Measurements from ENCODE around the gene PDPR. TPM values are rescaled to one million over a fixed set of nuclear protein-coding genes. Genes with fewer than 3 reads are reported as not detected.
"Not testable (repeated sequence)": the region's sequence is repeated elsewhere in the genome, so short reads cannot be mapped to it uniquely, and the experiment has no call there.

The PDPR gene
- 15.4 and 23.8 TPM in 2 replicates for total RNA-seq

- peak; percentile 61 for DNase-seq (ENCODE audit: low read depth, low spot score)
Measured at GRCh38 chr16:70113982-70114826, at the start of gene PDPR. Gene PDPR (plus strand): TSS chr16:70114332. CDS start chr16:70120493, 6,161 bp downstream.

DNA sequence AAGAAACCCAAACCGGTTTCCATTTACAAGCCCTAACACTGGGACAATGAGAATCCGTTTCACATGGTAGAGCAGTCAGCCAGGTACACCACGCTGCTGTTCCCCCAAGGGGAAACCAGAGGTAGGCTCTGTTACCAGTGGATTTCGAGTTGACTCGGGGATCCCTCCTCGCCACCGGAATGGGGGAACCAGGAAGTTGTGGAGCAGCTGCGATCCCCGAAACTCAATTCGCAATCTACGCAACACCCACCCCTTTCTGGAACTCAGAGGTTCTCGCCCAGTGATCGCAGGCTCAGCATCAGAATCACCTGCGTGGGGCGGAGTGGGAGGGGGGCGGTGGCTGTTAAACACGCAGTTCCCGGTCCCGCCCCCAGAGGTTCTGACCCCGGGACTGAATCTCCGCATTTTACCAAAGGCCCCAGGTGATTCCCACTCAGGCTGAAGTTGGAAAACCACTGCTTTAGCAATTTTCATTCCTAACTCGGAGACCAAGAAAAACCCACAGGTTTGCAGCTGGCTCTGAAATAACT, 49.2 kb upstream of the PDPR start:
- DNase-seq (ENCODE audit: low read depth, low spot score), result not testable (repeated sequence)

- DNase-seq (ENCODE audit: low read depth, low spot score), result not testable (repeated sequence)
Measured at GRCh38 chr16:70065376-70065745, 48.8 kb upstream of the PDPR start.

DNA sequence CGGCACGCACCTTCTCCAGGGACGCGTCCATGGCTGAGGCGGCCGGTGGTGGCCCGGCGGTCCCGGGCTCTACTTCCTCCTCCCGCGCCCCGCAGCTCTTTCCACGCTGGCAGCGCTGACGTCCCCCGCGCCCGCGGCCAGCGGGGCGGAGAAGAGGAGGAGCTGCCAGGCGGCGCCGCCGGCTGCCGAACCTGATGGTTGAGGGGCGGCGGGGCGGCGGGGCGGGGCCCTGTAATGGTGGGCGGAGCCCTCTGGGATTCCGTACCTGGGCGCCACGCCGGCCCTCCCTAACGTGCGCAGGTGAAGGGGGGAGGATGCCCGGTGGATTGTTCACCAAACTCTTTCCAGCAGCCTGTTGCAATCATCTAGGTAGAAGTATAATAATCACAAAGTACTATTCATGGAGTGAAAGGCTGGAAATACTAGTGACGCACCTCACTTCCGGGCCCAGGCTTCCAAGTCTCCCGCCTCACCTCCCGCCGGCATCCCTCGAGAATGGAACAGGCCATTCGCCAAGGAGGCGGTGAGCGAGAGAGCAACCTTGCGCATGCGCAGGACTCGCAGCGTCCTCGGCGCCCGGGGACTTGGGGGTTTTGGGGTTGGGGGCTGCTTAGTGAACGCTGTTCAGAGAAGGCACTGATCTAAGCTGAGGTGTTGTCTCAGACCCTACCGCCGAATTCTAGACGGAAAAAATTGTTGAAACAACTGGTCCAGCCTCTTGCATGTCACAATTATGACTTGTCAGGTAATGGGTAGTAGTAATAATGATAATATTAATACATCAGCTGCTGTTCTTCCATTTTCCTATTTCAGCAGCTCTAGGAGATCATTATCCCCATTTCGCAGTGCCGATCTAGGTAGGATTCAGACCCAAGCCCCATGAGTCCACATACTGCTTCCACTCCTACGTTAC, 48.1 kb upstream of the PDPR start:
- not testable (repeated sequence) for DNase-seq (ENCODE audit: low read depth, low spot score)

- DNase-seq (ENCODE audit: low read depth, low spot score), result not testable (repeated sequence)
Measured at GRCh38 chr16:70066751-70067150, 47.4 kb upstream of the PDPR start.

GRCh38 chr16:70079081-70079480, 35.1 kb upstream of the PDPR start:
- not testable (repeated sequence) for DNase-seq (ENCODE audit: low read depth, low spot score)

- DNase-seq (ENCODE audit: low read depth, low spot score), result not testable (repeated sequence)
Measured at GRCh38 chr16:70081219-70081618, 32.9 kb upstream of the PDPR start.

DNA sequence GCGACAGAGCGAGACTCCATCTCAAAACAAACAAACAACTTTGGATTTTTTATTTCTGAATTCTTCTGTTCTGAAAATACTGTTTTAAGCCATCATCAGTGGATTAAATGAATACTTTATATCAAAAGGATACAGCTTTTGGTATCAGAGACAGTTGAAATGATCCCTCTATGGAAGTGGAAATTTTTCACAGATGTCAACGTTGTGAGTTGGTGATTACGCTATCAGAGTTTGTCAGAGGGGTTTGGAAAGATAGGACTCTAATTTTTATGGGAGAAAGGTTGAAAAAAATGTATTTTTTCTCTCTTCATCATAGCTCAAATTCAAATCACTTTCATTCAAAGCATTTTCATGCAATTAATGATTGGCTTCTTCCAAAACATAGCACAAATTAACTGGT, 30.2 kb upstream of the PDPR start:
- DNase-seq (ENCODE audit: low read depth, low spot score), result not testable (repeated sequence)

DNA sequence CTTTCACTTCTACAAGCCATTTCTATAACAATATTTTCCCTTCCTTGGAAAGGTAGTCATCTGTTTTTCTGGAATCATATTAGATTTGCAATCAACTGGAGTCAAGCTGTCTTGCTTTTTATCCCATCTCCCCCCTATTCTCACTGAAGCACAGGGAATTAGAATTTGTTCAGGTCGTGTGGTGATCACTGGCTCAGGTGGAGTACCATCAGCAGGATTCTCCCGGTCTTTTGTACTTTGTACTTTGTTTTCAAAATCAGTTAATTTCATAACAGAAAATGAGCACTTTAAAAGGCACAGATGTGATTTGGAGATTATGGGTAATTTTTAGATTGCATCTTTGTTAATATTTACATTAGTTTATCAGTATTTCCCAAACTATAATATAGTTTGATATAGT, 26.0 kb upstream of the PDPR start:
- DNase-seq (ENCODE audit: low read depth, low spot score), result not testable (repeated sequence)

DNA sequence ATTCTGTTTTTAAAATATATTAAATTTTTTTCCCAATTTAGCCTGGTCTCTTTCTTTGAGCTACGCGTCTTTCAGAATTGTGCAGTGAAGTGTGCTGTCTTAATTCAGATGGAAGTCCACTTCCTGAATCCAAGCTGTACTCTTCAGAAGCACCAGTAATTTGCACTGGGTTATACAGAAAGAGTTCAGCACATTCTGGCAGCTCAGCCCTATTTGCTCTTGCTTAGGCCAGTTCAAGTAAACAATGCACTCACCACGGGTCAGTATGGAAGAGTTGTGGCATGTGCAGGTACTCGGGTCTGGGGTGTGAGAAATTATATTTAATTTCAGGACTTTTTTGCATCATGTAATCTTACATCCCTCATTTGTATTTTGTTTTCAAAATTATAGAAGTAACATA, 25.3 kb upstream of the PDPR start:
- DNase-seq (ENCODE audit: low read depth, low spot score), result not testable (repeated sequence)

GRCh38 chr16:70089289-70089688, 24.8 kb upstream of the PDPR start:
- DNase-seq (ENCODE audit: low read depth, low spot score), result not testable (repeated sequence)

DNA sequence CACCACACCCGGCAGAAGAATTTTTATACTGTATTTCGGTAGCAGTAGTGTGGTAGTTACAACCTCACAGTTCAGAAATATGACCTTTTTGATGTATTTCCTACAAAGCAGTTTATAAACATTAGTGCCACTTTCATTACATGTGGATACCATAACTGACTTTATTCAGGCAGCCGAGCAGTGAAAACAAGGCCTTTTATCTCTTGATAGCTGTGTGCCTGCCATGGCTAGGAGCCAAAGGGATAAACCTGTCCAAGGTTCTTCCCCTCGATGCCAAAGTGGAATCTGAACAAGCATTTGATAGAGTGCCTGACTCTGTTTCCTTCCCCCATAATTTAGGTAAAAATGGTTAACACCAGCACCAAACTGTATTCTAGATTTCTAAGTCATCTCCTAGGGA, 23.0 kb upstream of the PDPR start:
- not testable (repeated sequence) for DNase-seq (ENCODE audit: low read depth, low spot score)

- not testable (repeated sequence) for DNase-seq (ENCODE audit: low read depth, low spot score)
Measured at GRCh38 chr16:70094096-70094495, 20.0 kb upstream of the PDPR start.

DNA sequence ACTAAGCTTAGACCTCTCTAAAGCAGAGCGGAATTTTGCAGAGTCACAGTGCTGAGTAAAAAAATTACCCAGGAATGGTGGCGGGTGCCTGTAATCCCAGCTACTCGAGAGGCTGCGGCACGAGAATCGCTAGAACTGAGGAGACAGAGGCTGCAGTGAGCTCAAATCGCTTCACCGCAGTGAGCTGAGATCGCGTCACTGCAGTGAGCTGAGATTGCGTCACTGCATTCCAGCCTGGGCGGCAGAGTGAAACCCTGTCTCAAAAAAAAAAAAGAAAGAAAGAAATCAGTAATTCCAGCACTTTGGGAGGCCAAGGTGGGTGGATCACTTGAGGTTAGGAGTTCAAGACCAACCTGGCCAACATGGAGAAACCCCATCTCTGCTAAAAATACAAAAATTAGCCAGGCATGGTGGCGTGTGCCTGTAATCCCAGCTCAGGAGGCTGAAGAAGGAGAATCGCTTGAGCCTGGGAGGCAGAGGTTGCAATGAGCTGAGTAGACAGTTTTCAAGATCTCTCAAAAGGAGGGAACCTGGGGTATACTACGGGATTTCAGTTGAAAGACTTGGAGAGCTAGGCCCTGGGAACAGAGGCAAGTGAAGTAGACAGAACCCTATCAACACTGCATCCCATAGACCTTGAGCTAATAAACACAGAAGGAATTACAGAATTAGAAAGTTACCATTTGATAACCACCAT, 4.4 kb upstream of the PDPR start:
- not testable (repeated sequence) for DNase-seq (ENCODE audit: low read depth, low spot score)

DNA sequence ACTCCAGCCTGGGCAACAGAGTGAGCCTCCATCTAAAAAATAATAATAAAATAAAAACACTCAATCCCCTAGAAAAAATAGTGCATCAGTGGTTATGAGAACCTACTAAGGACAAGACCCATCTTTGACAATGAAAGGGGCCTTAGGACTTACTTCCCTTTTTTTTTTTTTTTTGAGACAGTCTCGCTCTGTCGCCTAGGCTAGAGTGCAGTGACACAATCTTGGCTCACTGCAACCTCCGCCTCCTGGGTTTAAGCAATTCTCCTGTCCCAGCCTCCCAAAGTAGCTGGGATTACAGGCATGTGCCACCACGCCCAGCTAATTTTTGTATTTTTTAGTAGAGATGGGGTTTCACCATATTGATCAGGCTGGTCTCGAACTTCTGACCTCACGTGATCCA, 2.0 kb upstream of the PDPR start:
- DNase-seq (ENCODE audit: low read depth, low spot score), result not testable (repeated sequence)

GRCh38 chr16:70113599-70113981, 542 bp upstream of the PDPR start:
- DNase-seq (ENCODE audit: low read depth, low spot score), result not testable (repeated sequence)

- not testable (repeated sequence) for DNase-seq (ENCODE audit: low read depth, low spot score)
Measured at GRCh38 chr16:70118354-70118753, 4.2 kb downstream of the PDPR start.

GRCh38 chr16:70118776-70119175, 4.6 kb downstream of the PDPR start:
- DNase-seq (ENCODE audit: low read depth, low spot score), result not testable (repeated sequence)

GRCh38 chr16:70120398-70120797, 6.3 kb downstream of the PDPR start:
- DNase-seq (ENCODE audit: low read depth, low spot score), result not testable (repeated sequence)

- not testable (repeated sequence) for DNase-seq (ENCODE audit: low read depth, low spot score)
Measured at GRCh38 chr16:70123822-70124221, 9.7 kb downstream of the PDPR start.

DNA sequence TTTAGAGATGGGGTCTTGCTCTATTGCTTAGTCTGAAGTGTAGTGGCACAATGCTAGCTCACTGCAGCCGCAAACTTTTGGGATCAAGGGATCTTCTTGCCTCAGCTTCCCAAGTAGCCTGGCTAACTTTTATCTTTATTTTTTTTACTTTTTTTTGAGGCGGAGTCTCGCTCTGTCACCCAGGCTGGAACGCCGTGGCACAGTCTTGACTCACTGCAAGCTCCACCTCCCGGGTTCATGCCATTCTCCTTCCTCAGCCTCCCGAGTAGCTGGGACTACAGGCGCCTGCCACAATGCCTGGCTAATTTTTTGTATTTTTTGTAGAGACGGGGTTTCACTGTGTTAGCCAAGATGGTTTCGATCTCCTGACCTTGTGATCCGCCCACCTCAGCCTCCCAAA, 12.1 kb downstream of the PDPR start:
- not testable (repeated sequence) for DNase-seq (ENCODE audit: low read depth, low spot score)
